PC-9 (cell line): Measurements from ENCODE around the gene AQP2. TPM values are rescaled to one million over a fixed set of nuclear protein-coding genes. Genes with fewer than 3 reads are reported as not detected.

Source experiments
- BruUV-seq: library from RNA; stranded (reverse); fragments of 400-500 nt; replicated peaks from 2 replicates; lab custom pipeline; 2021; lab: Mats Ljungman, UMichigan
- CTCF ChIA-PET: fragments of 300-600 bp; sonication (Branson Sonifier 250); formaldehyde crosslinking; loops from one replicate; lab custom pipeline; 2022; ENCODE audit warnings: antibody characterized with exemption; lab: Charles Lee
- POLR2A ChIA-PET: fragments of 300-600 bp; sonication (Branson Sonifier 250); formaldehyde crosslinking; loops from one replicate; lab custom pipeline; 2022; ENCODE audit warnings: antibody characterized with exemption; ENCODE audit not compliant: unreplicated experiment; lab: Charles Lee
- DNase-seq, 2 experiments: peaks; one replicate each; pipeline versions ENCODE4 v3.0.0 to v3.0.0-alpha.2; 2015 to 2022; ENCODE audit warnings: mixed read lengths in 1 of 2
- H2AFZ ChIP-seq: fragments of 200-600 bp; sonication (generic); 2 replicates; pipeline ENCODE4 v1.8.1; 2017; ENCODE audit warnings: antibody characterized with exemption
- H3F3A ChIP-seq: fragments of 200-600 bp; sonication (generic); 2 replicates; pipeline ENCODE4 v1.8.1; 2017; ENCODE audit warnings: antibody characterized with exemption, mild to moderate bottlenecking, low read depth; ENCODE audit not compliant: insufficient read depth
- H3K27ac ChIP-seq: fragments of 200-600 bp; sonication (generic); 2 replicates; pipeline ENCODE4 v1.6.1; 2016; ENCODE audit warnings: mixed run types
- H3K27me3 ChIP-seq: fragments of 200-600 bp; sonication (generic); 2 replicates; pipeline ENCODE4 v1.6.1; 2016; ENCODE audit warnings: low read depth, mixed run types; ENCODE audit not compliant: insufficient read depth
- H3K36me3 ChIP-seq: fragments of 200-600 bp; sonication (generic); 2 replicates; pipeline ENCODE4 v1.6.1; 2016; ENCODE audit warnings: low read depth, mixed run types
- H3K4me1 ChIP-seq: fragments of 200-600 bp; sonication (generic); replicated peaks from 2 replicates; pipeline ENCODE4 v1.6.1; 2016; ENCODE audit warnings: mixed run types; ENCODE audit not compliant: insufficient read depth
- H3K4me2 ChIP-seq: fragments of 200-600 bp; sonication (generic); 2 replicates; pipeline ENCODE4 v1.6.1; 2017; ENCODE audit warnings: mixed run types
- H3K4me3 ChIP-seq: fragments of 200-600 bp; sonication (generic); 2 replicates; pipeline ENCODE4 v1.6.1; 2016; ENCODE audit warnings: mixed run types
- H3K79me2 ChIP-seq: fragments of 200-600 bp; sonication (generic); 2 replicates; pipeline ENCODE4 v1.6.1; 2017; ENCODE audit warnings: low read depth, mixed run types
- H3K9me2 ChIP-seq: fragments of 200-600 bp; sonication (generic); 2 replicates; pipeline ENCODE4 v1.8.1; 2017; ENCODE audit warnings: mild to moderate bottlenecking; ENCODE audit not compliant: insufficient read depth
- H3K9me3 ChIP-seq: fragments of 200-600 bp; sonication (generic); 2 replicates; pipeline ENCODE4 v1.8.1; 2016; ENCODE audit warnings: low read depth; ENCODE audit not compliant: insufficient read depth
- H4K20me1 ChIP-seq: fragments of 200-600 bp; sonication (generic); 2 replicates; pipeline ENCODE4 v1.8.1; 2017; ENCODE audit not compliant: insufficient read depth
- CTCF ChIP-seq: fragments of 200-600 bp; sonication (generic); conservative IDR thresholded peaks from 2 replicates; pipeline ENCODE4 v1.6.1; 2017; ENCODE audit warnings: mixed run types, antibody characterized with exemption, mild to moderate bottlenecking, moderate library complexity
- EZH2 ChIP-seq: fragments of 200-600 bp; sonication (generic); IDR thresholded peaks from 2 replicates; pipeline ENCODE4 v1.8.0; 2017; ENCODE audit warnings: antibody characterized with exemption, low read depth
- intact Hi-C: fragments of 100-400 bp; cut with micrococcal nuclease; formaldehyde crosslinking; loops from one replicate; pipeline ENCODE4 v1.10.0; 2022; ENCODE audit not compliant: unreplicated experiment
- total RNA-seq: library from RNA; stranded (reverse); gene quantifications from 2 replicates; pipeline ENCODE4 v1.2.3, GENCODE V29; 2021

Gene AQP2
- total RNA-seq, 1 experiment from 2014 or later: not detected

DNA sequence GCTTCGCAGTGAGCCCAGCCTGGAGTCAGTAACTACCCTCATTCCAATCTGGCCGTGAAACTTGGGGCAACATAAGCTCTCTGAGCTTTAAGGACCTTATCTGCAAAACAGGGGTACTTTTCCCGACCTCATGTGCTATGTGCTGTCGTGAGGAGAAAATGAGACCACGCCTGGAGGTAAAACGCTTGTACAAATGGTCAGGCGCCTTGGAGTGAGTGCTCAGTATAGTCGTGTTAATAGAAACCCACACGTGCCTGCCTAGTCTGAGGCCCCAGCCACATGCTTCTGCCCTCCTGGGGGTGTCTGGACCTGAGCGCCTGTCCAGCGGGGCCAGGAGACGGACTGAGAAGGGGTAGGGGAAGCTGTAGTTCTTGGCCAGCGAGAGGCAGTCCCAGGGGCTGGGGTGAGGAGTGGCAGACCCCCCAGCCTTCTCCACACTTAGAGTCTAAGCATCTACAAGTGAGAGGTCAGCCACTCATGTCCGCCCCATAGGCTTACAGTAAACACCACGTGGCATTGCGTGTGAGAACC, 16.0 kb downstream of the AQP2 start:
- peaks cover 23% of the 10 kb centered on the region for H3K27me3 ChIP-seq
- no peak overlapping the region for H3K4me3 ChIP-seq
- no peaks in the 10 kb centered on the region for H3K36me3 ChIP-seq
- BruUV-seq: no TSS peak
- POLR2A ChIA-PET: no interaction called here
- peaks cover 3% of the 10 kb centered on the region; the same call in 1 of the 2 replicates for H3F3A ChIP-seq
- DNase-seq: no peak
- peaks cover 37% of the 10 kb centered on the region for H3K4me1 ChIP-seq
- no peaks in the 10 kb centered on the region for H3K9me2 ChIP-seq
- peak overlapping the region; percentile 85 for H3K4me2 ChIP-seq
- TF ChIP-seq CTCF: no peak
- TF ChIP-seq EZH2: no peak
- no peak overlapping the region for H3K27ac ChIP-seq
- intact Hi-C loops: loop anchor here (1.0 to 10.0 kb wide), 5 partner anchors 22 to 198 kb away; partner anchors contain the start of gene CERS5
- no peak overlapping the region for H2AFZ ChIP-seq
- no peaks in the 10 kb centered on the region for H3K9me3 ChIP-seq
- CTCF ChIA-PET: interaction anchor here (0.7 to 2.3 kb wide), 7 partner anchors 21 to 165 kb away, joined by 3 to 20 read pairs (median 7); no protein-coding TSS in a partner anchor
- H4K20me1 ChIP-seq: no peaks in the 10 kb centered on the region
- H3K79me2 ChIP-seq: no peaks in the 10 kb centered on the region

DNA sequence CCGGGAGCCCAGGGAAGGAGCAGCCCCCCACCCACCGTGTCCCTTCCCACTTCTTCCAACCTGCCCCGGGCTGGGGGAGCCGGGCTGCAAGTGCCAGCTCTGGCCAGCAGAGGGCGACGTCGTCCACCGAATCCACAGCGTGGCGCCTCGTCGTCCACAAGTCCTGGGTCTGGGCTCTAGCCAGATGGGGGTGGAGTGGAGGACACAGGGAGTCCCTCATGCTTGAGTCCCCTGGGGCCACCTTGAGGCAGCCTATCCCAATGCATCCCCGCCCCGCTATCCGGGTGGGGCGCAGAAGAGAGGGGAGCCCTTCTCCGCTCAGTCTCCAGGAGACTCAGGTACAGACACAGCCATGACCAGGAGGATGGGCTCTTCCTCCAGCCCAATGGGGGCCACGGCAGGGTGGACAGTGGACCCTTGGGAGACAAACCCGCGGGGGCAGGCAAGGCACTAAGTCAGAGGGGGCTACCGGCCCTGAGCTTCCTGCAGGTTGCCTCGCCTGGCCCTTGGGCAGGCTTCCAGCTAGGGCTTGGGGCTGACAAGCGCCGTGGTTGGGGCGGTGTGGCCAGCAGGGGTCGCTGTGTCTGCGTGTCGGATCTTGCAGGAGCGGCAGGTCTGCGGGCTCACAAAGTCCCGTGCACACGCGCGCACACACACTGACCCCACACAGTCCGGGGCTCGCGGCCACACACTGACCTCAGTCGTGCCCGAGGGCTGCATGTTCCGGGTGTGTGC, 16.7 kb downstream of the AQP2 start:
- H3K9me2 ChIP-seq: no peaks in the 10 kb centered on the region
- POLR2A ChIA-PET: no interaction called here
- DNase-seq: peak; percentile 77 to 83
- peaks cover 3% of the 10 kb centered on the region; the same call in 1 of the 2 replicates for H3F3A ChIP-seq
- no peaks in the 10 kb centered on the region for H4K20me1 ChIP-seq
- peak overlapping the region; percentile 78 for H2AFZ ChIP-seq
- H3K4me3 ChIP-seq: peak overlapping the region; percentile 50
- H3K9me3 ChIP-seq: no peaks in the 10 kb centered on the region
- TF ChIP-seq EZH2 (no peak), CTCF (peak; percentile 87)
- H3K27ac ChIP-seq: no peak overlapping the region
- intact Hi-C loops: loop anchor here (1.0 to 10.0 kb wide), 5 partner anchors 22 to 198 kb away; partner anchors contain the start of gene CERS5
- H3K79me2 ChIP-seq: no peaks in the 10 kb centered on the region
- peak overlapping the region; percentile 85 for H3K4me2 ChIP-seq
- no TSS peak for BruUV-seq
- no peaks in the 10 kb centered on the region for H3K36me3 ChIP-seq
- CTCF ChIA-PET: interaction anchor here (0.6 to 2.3 kb wide), 9 partner anchors 21 to 1565 kb away, joined by 3 to 20 read pairs (median 4); no protein-coding TSS in a partner anchor
- peaks cover 33% of the 10 kb centered on the region for H3K4me1 ChIP-seq
- H3K27me3 ChIP-seq: peaks cover 23% of the 10 kb centered on the region

GRCh38 chr12:49967777-49968250, 17.3 kb downstream of the AQP2 start:
- no peaks in the 10 kb centered on the region for H3K79me2 ChIP-seq
- TF ChIP-seq CTCF (no peak), EZH2 (no peak)
- peak overlapping the region; percentile 50; the same call in 1 of the 2 replicates for H3K4me3 ChIP-seq
- no peak for DNase-seq
- BruUV-seq: no TSS peak
- H3K9me3 ChIP-seq: no peaks in the 10 kb centered on the region
- peaks cover 27% of the 10 kb centered on the region for H3K4me1 ChIP-seq
- ChIA-PET CTCF (interaction anchor here (0.6 to 2.3 kb wide), 8 partner anchors 22 to 1566 kb away, joined by 3 to 20 read pairs (median 6); no protein-coding TSS in a partner anchor), POLR2A (no interaction called here)
- intact Hi-C loops: loop anchor here (1.0 to 10.0 kb wide), 5 partner anchors 23 to 197 kb away; partner anchors contain the start of gene CERS5
- H3F3A ChIP-seq: peaks cover 3% of the 10 kb centered on the region; the same call in 1 of the 2 replicates
- H3K4me2 ChIP-seq: peak overlapping the region; percentile 85
- H3K27ac ChIP-seq: no peak overlapping the region
- peaks cover 23% of the 10 kb centered on the region for H3K27me3 ChIP-seq
- no peak overlapping the region for H2AFZ ChIP-seq
- no peaks in the 10 kb centered on the region for H3K9me2 ChIP-seq
- H3K36me3 ChIP-seq: no peaks in the 10 kb centered on the region
- H4K20me1 ChIP-seq: no peaks in the 10 kb centered on the region
